ENCODE data around the gene ZNF555.

ZNF555 gene

GRCh38 chr19:2810141-2811091 is 30.9 kb upstream of the ZNF555 start:
- in situ Hi-C loops (cut with HindIII; ENCODE audit: low pct_ligation_motif_present, low sequenced_read_pairs): no loop called here
- H3K27ac ChIP-seq: no peak overlapping the region
- H3K36me3 ChIP-seq (replicated peaks): peaks cover 54% of the 10 kb centered on the region
- DNase-seq: no peak
- no peak for TF ChIP-seq CTCF (IDR thresholded peaks at IDR 0.05; ENCODE audit: low read depth, low read length, missing control alignments)
- H3K4me3 ChIP-seq (ENCODE audit: low read depth, low read length): no peak overlapping the region
- no peaks in the 10 kb centered on the region for H3K27me3 ChIP-seq (replicated peaks)

GRCh38 chr19:2811221-2811722 is 30.0 kb upstream of the ZNF555 start:
- H3K27ac ChIP-seq: no peak overlapping the region
- peaks cover 49% of the 10 kb centered on the region for H3K36me3 ChIP-seq (replicated peaks)
- H3K27me3 ChIP-seq (replicated peaks): no peaks in the 10 kb centered on the region
- in situ Hi-C loops (cut with HindIII; ENCODE audit: low pct_ligation_motif_present, low sequenced_read_pairs): no loop called here
- no peak for DNase-seq
- no peak overlapping the region for H3K4me3 ChIP-seq (ENCODE audit: low read depth, low read length)
- no peak for TF ChIP-seq CTCF (IDR thresholded peaks at IDR 0.05; ENCODE audit: low read depth, low read length, missing control alignments)

GRCh38 chr19:2811735-2812413 is 29.4 kb upstream of the ZNF555 start:
- Histone ChIP-seq H3K36me3 (replicated peaks) (peaks cover 43% of the 10 kb centered on the region), H3K27ac (no peak overlapping the region), H3K4me3 (ENCODE audit: low read depth, low read length) (no peak overlapping the region), H3K27me3 (replicated peaks) (no peaks in the 10 kb centered on the region)
- TF ChIP-seq CTCF (IDR thresholded peaks at IDR 0.05; ENCODE audit: low read depth, low read length, missing control alignments): no peak
- no peak for DNase-seq
- in situ Hi-C loops (cut with HindIII; ENCODE audit: low pct_ligation_motif_present, low sequenced_read_pairs): no loop called here

GRCh38 chr19:2812414-2813234 is 28.7 kb upstream of the ZNF555 start:
- in situ Hi-C loops (cut with HindIII; ENCODE audit: low pct_ligation_motif_present, low sequenced_read_pairs): no loop called here
- Histone ChIP-seq H3K4me3 (ENCODE audit: low read depth, low read length) (no peak overlapping the region), H3K27me3 (replicated peaks) (no peaks in the 10 kb centered on the region), H3K36me3 (replicated peaks) (peaks cover 36% of the 10 kb centered on the region), H3K27ac (no peak overlapping the region)
- TF ChIP-seq CTCF (IDR thresholded peaks at IDR 0.05; ENCODE audit: low read depth, low read length, missing control alignments): no peak
- no peak for DNase-seq

GRCh38 chr19:2813235-2814160 is 27.8 kb upstream of the ZNF555 start:
- H3K27ac ChIP-seq: no peak overlapping the region
- no peaks in the 10 kb centered on the region for H3K27me3 ChIP-seq (replicated peaks)
- H3K4me3 ChIP-seq (ENCODE audit: low read depth, low read length): no peak overlapping the region
- peaks cover 31% of the 10 kb centered on the region for H3K36me3 ChIP-seq (replicated peaks)
- no peak for DNase-seq
- in situ Hi-C loops (cut with HindIII; ENCODE audit: low pct_ligation_motif_present, low sequenced_read_pairs): no loop called here
- TF ChIP-seq CTCF (IDR thresholded peaks at IDR 0.05; ENCODE audit: low read depth, low read length, missing control alignments): no peak
